H7 (cell line): ENCODE results near the gene RFX8. TPM values are rescaled to one million over a fixed set of nuclear protein-coding genes. Genes with fewer than 3 reads are reported as not detected.
"Not testable (repeated sequence)": the region's sequence is repeated elsewhere in the genome, so short reads cannot be mapped to it uniquely, and the experiment has no call there.

ENCODE experiments used
- DNase-seq: peaks from one replicate; pipeline ENCODE4 v3.0.0; 2012
- H3K27me3 ChIP-seq: 2 replicates; pipeline ENCODE4 v1.6.0; 2011; ENCODE audit warnings: mild to moderate bottlenecking, low read length; ENCODE audit not compliant: control insufficient read depth, insufficient read depth
- H3K36me3 ChIP-seq: replicated peaks from 2 replicates; pipeline ENCODE4 v1.5.1; 2011; ENCODE audit warnings: low read length; ENCODE audit not compliant: control insufficient read depth, insufficient read depth
- H3K4me3 ChIP-seq: 2 replicates; pipeline ENCODE4 v1.5.1; 2011; ENCODE audit warnings: low read depth, mild to moderate bottlenecking, control low read depth, low read length, moderate library complexity; ENCODE audit not compliant: insufficient read depth
- total RNA-seq: library from RNA; depleted of rRNA; stranded (reverse); fragments of >200 nt; shearing (Covaris generic); gene quantifications from 2 replicates; pipeline ENCODE4 v1.2.3, GENCODE V29; 2014; rRNA removed

RFX8 gene
- total RNA-seq, result 0.18 TPM in 1 of 2 replicates, not detected in the other

GRCh38 chr2:101474731-101475384 is at the start of gene RFX8:
Gene RFX8, minus strand, starts transcription at chr2:101475112. Its CDS starts 8,264 bp downstream, at chr2:101466848.
- H3K4me3 ChIP-seq, result peak within 1 kb of the TSS; percentile 53
- no peaks in the 10 kb centered on the region for H3K36me3 ChIP-seq
- peaks cover 17% of the 10 kb centered on the region for H3K27me3 ChIP-seq
- DNase-seq, result peak; percentile 64

- no peak for DNase-seq
- H3K27me3 ChIP-seq, result no peaks in the 10 kb centered on the region
- no peak overlapping the region for H3K4me3 ChIP-seq
- no peaks in the 10 kb centered on the region for H3K36me3 ChIP-seq
Measured at GRCh38 chr2:101521487-101521886, 46.6 kb upstream of the RFX8 start.

DNA sequence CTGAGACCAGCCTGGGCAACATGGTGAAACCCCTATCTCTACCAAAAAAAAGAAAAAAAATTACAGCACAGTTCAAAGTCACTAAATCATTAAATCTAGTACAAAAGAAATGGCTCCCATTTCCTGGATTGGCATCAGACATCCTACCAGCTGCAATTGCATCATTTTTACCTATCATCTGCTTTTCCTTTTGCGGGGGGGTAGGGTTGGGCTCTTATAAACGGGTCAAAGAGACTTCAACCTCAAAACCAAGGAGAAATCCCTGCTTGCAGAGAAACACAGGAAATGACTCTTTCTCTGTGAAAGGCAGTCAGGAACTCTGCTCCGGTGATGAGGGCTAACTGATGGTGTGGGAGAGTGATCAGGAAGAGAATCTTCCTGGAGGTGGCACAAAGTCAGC is 45.3 kb upstream of the RFX8 start:
- H3K36me3 ChIP-seq, result no peaks in the 10 kb centered on the region
- DNase-seq, result no peak
- no peak overlapping the region for H3K4me3 ChIP-seq
- H3K27me3 ChIP-seq, result no peaks in the 10 kb centered on the region

GRCh38 chr2:101518578-101519492 is 43.9 kb upstream of the RFX8 start:
- H3K36me3 ChIP-seq, result no peaks in the 10 kb centered on the region
- H3K27me3 ChIP-seq, result no peaks in the 10 kb centered on the region
- peak; percentile 59 for DNase-seq
- H3K4me3 ChIP-seq, result peak overlapping the region; percentile 15; the same call in 1 of the 2 replicates

DNA sequence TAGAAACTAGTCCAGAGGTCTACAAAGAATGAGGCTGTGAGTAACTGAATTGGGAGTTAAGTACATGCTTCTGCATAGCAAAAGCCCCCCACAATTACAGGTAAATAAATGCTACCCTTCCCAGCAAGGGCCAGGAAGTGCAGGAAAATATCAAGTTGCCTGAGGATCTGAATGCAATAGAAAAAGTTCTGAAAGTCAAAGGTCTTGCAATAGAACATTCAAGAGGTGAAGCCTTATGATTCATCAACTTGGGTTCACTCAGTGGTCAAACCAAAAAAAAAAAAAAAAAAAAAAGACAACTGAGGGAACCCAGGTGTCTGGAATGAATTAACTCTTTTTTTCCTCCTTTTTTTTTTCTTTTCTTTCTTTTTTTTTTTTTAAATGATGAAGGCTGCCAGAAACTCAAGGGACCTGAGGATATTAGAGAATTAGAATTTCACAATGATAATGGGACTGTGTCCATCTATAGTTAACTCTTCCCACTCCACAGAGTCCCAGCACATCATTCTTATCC is 42.9 kb upstream of the RFX8 start:
- no peak for DNase-seq
- Histone ChIP-seq H3K36me3 (no peaks in the 10 kb centered on the region), H3K27me3 (no peaks in the 10 kb centered on the region), H3K4me3 (no peak overlapping the region)

DNA sequence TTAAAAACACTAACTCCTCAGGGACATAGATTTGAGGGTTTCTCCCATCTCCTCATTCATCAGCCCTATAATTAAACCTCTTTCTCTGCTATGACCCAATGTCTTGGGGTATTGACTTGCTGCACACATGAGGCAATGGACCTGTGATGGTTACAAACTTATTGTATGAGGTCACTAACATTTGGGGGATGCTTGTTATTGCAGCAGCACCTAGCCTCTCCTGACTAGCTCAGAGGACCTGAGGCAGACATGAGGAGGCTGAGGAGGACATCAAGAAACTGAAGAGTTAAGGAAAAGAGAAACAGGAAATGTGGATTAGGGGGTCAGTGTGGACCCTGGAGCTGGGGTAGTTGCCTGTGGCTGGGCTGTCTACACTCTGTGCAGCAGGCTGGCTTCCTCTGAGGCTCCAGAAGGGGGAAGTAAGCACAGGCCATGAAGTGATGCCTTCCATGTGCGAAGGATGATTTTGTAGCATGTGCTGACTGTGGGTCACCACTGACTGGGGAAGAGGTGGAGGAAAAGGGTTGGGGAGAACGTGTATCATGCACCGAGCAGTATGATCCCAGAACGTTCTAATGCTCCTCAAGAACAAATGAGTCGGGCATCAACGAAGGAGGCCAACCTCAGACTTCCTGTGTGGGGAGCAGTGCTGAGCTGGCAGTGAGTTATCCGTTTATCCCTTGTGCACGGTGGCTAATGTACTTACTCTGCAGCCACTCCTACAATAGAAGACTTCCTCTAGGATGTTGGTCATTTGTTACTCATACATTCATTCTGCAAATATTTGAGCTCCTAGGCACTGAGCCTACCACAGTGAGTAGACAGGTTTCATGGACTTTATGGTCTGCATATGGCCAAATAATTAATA is 42.1 kb upstream of the RFX8 start:
- Histone ChIP-seq H3K27me3 (no peaks in the 10 kb centered on the region), H3K36me3 (no peaks in the 10 kb centered on the region), H3K4me3 (no peak overlapping the region)
- DNase-seq, result no peak

DNA sequence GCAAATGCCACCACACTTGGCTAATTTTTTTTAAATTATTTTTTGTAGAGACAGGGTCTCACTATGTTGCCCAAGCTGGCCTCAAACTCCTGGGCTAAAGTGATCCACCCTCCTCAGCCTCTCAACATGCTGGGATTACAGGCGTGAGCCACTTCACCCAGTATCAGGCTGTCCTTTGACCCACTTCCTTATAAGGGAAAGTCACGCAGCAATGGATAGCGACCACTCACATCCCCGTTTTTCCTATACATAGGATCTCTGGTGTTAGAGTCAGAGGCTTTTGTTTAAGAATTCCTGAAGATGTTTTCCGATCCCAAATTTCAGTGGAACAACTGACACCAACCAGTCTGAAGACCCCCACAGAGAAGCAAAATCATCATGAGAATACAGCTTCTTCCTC is 41.4 kb upstream of the RFX8 start:
- Histone ChIP-seq H3K27me3 (no peaks in the 10 kb centered on the region), H3K4me3 (no peak overlapping the region), H3K36me3 (no peaks in the 10 kb centered on the region)
- DNase-seq, result no peak

DNA sequence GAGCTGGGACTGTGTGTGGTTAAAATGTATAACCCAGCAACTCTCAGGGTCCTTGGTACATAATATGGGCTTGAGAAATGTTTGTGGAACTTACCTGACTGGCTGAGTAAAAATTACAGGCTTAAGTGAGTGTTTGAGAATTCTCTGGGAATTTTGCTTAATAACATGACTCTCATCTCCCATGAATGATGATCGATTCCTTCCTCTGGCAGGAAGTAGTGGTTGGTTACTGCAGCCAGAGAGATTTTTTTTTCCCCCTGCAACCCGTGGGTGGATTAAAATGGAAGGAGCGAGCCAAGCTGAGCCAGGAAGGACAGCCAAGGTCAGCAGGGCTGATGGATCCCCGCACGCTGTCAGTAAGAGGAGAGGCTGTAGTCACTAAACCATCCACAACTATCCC is 40.6 kb upstream of the RFX8 start:
- Histone ChIP-seq H3K4me3 (no peak overlapping the region), H3K36me3 (no peaks in the 10 kb centered on the region), H3K27me3 (no peaks in the 10 kb centered on the region)
- no peak for DNase-seq

- Histone ChIP-seq H3K27me3 (no peaks in the 10 kb centered on the region), H3K4me3 (no peak overlapping the region), H3K36me3 (no peaks in the 10 kb centered on the region)
- no peak for DNase-seq
Measured at GRCh38 chr2:101512993-101513392, 38.1 kb upstream of the RFX8 start.

GRCh38 chr2:101511381-101511780 is 36.5 kb upstream of the RFX8 start:
- no peaks in the 10 kb centered on the region for H3K36me3 ChIP-seq
- no peak for DNase-seq
- no peaks in the 10 kb centered on the region for H3K27me3 ChIP-seq
- H3K4me3 ChIP-seq, result no peak overlapping the region

- Histone ChIP-seq H3K27me3 (no peaks in the 10 kb centered on the region), H3K4me3 (no peak overlapping the region), H3K36me3 (no peaks in the 10 kb centered on the region)
- DNase-seq, result no peak
Measured at GRCh38 chr2:101509499-101510284, 34.8 kb upstream of the RFX8 start.

GRCh38 chr2:101508636-101509035 is 33.7 kb upstream of the RFX8 start:
- Histone ChIP-seq H3K36me3 (no peaks in the 10 kb centered on the region), H3K27me3 (no peaks in the 10 kb centered on the region), H3K4me3 (no peak overlapping the region)
- no peak for DNase-seq

- H3K4me3 ChIP-seq, H3K27me3 ChIP-seq, DNase-seq, H3K36me3 ChIP-seq: not testable (repeated sequence)
Measured at GRCh38 chr2:101505276-101505675, 30.4 kb upstream of the RFX8 start.

GRCh38 chr2:101504744-101505143 is 29.8 kb upstream of the RFX8 start:
- H3K4me3 ChIP-seq, H3K27me3 ChIP-seq, H3K36me3 ChIP-seq: not testable (repeated sequence)
- DNase-seq, result peak; percentile 21
